Rectal smooth muscle tissue (tissue), 1 donor: Measurements from ENCODE around the gene PIK3CD.

Source experiments
- H3K27ac ChIP-seq: one replicate; pipeline ENCODE4 v1.7.0; 2013; ENCODE audit warnings: low read depth, low read length, inconsistent platforms
- H3K27me3 ChIP-seq: one replicate; pipeline ENCODE4 v1.7.0; 2013; ENCODE audit warnings: low read length; ENCODE audit not compliant: control insufficient read depth, insufficient read depth
- H3K36me3 ChIP-seq: one replicate; pipeline ENCODE4 v1.7.0; 2013; ENCODE audit warnings: low read length; ENCODE audit not compliant: control insufficient read depth, insufficient read depth
- H3K4me1 ChIP-seq: one replicate; pipeline ENCODE4 v1.7.0; 2013; ENCODE audit warnings: low read length; ENCODE audit not compliant: control insufficient read depth, insufficient read depth
- H3K4me3 ChIP-seq: one replicate; pipeline ENCODE4 v1.7.0; 2013; ENCODE audit warnings: low read length
- H3K9ac ChIP-seq: one replicate; pipeline ENCODE4 v1.7.0; 2013; ENCODE audit warnings: low read length

Gene PIK3CD

DNA sequence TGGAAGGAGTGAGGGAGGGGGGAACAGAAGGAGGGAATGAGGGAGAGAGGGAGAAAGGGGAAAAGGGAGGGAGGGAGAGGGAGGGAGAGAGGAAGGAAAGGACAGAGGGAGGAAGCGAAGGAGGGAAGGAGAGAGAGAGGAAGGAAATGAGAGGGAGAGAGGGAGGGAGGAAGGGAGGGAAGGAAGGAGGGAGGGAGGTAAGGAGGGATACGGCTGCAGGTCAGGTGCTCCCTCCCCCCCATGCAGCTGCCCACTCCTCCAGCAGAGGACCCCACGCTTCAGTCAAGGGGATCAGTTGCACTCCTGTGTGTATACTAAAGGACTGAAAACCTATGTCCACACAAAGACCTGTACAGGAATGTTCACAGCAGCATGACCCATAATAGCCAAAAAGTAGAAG lies 117.5 kb downstream of the PIK3CD start:
- Histone ChIP-seq H3K36me3 (no peaks in the 10 kb centered on the region), H3K9ac (no peak overlapping the region), H3K4me3 (no peak overlapping the region), H3K27me3 (no peaks in the 10 kb centered on the region), H3K27ac (no peak overlapping the region), H3K4me1 (no peaks in the 10 kb centered on the region)

GRCh38 chr1:9770298-9770697 lies 118.8 kb downstream of the PIK3CD start:
- Histone ChIP-seq H3K4me3 (no peak overlapping the region), H3K27me3 (no peaks in the 10 kb centered on the region), H3K9ac (no peak overlapping the region), H3K27ac (no peak overlapping the region), H3K36me3 (no peaks in the 10 kb centered on the region), H3K4me1 (no peaks in the 10 kb centered on the region)

- no peak overlapping the region for H3K9ac ChIP-seq
- no peak overlapping the region for H3K27ac ChIP-seq
- no peaks in the 10 kb centered on the region for H3K36me3 ChIP-seq
- no peaks in the 10 kb centered on the region for H3K27me3 ChIP-seq
- H3K4me1 ChIP-seq = no peaks in the 10 kb centered on the region
- no peak overlapping the region for H3K4me3 ChIP-seq
These were observed 123.5 kb downstream of the PIK3CD start for GRCh38 chr1:9774712-9775679.

DNA sequence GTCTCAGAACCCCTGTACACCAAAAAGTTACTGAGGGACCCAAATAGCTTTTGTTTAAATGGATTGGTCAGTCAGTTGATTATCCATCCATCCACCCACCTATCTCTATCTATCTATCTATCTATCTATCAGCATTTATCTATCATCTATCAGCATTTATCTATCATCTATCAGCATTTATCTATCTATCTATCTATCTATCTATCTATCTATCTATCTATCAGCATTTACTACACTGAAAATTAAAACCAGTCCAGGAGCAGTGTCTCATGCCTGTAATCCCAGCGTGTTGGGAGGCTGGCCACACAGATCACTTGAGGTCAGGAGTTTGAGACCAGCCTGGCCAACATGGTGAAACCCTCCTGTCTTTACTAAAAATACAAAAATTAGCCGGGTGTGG lies 125.2 kb downstream of the PIK3CD start:
- no peaks in the 10 kb centered on the region for H3K36me3 ChIP-seq
- H3K9ac ChIP-seq = no peak overlapping the region

More for the DNA sequence above, 125.2 kb downstream of the PIK3CD start:
- H3K4me1 ChIP-seq = no peaks in the 10 kb centered on the region
- no peaks in the 10 kb centered on the region for H3K27me3 ChIP-seq
- no peak overlapping the region for H3K27ac ChIP-seq
- H3K4me3 ChIP-seq = no peak overlapping the region
